Activated effector memory CD4-positive, alpha-beta T cell treated with Interleukin-2 at 50 U/mL for 16 hours (primary cell): ENCODE measurements around the gene YIF1A.

Experiments
- DNase-seq: peaks from one replicate; pipeline ENCODE4 v3.0.0-alpha.2; 2020

The YIF1A gene

DNA sequence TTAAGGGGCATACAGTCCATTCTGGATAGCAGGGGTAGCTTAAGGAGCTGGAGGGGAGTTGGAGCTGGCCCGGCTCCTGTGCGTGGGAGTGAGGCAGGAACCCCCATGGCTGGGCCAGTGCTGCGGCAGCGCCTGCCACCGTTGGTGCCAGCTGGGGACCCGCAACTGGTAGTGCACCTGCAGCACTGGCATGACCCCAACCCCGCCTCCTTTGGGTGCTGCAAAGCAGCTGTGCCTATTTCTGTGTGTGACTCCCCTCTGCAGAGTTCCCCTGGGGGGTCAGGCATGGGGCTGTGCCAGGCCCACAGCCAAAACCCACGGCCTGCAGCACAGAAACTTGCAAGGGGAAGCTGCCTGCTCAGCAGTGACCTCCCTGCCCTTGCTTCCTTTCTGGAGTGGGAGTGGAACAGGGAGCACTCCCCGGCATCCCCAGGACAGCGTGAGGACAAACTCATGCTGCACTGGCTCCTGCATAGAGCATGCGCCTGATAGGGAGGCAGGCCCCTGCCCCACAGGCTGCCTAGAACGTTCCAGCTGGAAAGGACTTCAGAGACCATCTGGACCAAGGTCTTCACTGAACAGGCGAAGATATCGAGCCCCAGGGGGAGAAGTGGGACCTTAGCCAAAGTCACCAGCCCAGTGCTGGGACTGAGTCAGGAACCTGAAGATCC, 46.7 kb downstream of the YIF1A start:
- no peak for DNase-seq

GRCh38 chr11:66240781-66241136, 48.2 kb downstream of the YIF1A start:
- no peak for DNase-seq

GRCh38 chr11:66239998-66240780, 48.8 kb downstream of the YIF1A start:
- no peak for DNase-seq

GRCh38 chr11:66239511-66239910, 49.4 kb downstream of the YIF1A start:
- DNase-seq, result no peak

DNA sequence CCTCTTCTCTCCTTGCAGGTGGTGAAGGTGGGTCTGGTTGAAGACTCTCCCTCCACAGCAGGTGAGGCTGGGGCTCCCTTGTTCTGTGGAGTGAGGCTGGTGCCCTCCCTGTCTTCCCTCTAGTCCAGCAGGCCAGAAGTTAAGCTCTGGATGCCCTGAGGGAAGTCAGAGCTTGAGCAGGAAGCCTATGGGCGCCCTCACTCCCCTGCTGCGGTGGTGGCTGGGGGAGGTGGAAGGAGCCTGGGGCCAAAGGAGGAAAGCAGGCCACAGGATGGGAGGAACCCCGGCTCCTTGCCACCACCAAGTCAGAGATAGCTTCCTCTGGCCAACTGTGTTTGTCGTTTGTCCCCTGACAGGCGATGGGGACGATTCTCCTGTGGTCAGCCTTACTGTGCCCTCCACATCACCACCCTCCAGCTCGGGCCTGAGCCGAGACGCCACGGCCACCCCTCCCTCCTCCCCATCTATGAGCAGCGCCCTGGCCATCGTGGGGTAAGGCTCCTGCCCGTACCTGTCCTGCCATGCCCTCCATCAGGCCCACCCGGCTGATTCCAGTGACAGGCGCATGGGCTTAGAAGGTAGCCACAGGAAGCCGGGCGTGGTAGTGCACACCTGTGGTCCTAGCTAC, 50.0 kb downstream of the YIF1A start:
- no peak for DNase-seq

DNA sequence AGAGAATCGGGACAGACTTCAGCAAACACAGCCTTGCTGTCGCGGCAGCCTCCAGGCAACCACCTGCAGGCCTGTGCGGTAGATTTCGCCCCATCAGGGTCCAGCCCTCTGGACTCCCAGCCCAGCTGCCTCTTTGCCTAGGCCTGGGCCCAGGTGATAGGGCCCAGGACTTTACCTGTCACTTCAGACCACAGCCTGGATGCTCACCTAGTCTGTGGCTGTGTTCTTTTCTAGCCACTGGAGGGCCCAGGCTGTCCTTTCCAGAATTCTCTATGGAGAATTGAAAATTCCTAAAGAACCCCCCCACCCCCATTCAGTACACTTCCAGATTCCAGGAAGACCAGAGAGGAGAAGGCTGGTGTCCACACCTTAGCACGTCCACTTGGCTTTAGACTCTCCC, 51.1 kb downstream of the YIF1A start:
- DNase-seq, result no peak

- no peak for DNase-seq
Measured at GRCh38 chr11:66235141-66235540, 53.8 kb downstream of the YIF1A start.
